Measurements from ENCODE around the gene GPER1.

GRCh38 chr7:1087952-1088920, at the start of gene GPER1:
- TF ChIP-seq POLR2A (IDR thresholded peaks at IDR 0.05; ENCODE audit: extremely low read depth, insufficient read length) (no peak), CTCF (IDR thresholded peaks at IDR 0.05; ENCODE audit: low read depth, low read length) (no peak), MAX (IDR thresholded peaks at IDR 0.05; ENCODE audit: low read depth, low read length) (no peak)
